GM19372 (cell line): ENCODE data around the gene F7.
"Not testable (repeated sequence)": the region's sequence is repeated elsewhere in the genome, so short reads cannot be mapped to it uniquely, and the experiment has no call there.

ENCODE experiments used
- ATAC-seq: cut with Tn5 transposase; IDR thresholded peaks from one replicate; pipeline ENCODE4 v1.9.1; 2021; ENCODE audit warnings: mild to moderate bottlenecking, low read depth, moderate library complexity; ENCODE audit not compliant: unreplicated experiment

The F7 gene

GRCh38 chr13:113150550-113151365 lies 45.2 kb downstream of the F7 start:
- no peak for ATAC-seq

DNA sequence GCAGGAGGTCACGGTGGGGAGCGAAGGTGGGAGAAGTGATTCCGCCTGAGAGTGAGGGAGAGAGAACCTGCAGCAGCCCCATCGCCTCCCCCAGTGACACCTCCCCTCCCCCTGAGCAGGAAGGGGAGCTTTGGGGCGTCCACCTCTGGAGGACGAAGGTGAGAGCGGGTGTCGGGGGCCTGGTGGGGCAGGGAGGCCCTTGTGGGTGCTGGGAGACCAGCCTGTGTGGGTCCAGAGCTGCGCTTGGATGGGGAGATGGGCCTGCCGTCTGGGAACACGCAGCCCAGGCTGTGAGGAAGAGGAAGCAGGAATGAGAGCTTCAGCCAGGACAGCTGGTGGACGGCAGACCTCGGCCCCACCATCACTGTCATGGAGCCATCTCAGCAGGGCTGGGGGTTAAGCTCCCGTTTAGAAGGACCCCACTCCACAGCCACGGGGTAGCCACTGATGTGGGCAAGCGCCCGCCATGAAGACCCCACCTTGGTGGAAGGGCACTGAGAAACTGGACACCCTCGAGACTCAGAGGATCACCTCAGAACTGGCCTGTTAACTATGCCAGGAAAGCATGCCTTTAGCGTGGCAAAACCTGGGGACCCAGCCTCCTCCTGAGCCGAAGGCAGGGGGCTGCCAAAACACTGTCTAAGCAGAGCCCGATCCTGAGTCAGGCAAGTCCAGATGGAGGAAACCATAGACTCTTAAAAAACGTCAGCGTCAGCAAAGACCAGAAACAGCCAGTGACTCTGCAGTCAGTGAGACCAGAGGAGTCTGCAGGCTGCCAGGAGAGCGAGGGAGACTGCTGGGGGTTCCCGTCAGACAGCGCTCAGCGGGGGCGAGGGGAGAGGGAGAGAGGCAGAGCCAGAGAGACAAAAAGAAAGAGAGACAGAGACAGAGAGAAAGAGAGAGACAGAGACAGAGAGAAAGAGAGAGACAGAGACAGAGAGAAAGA lies 46.4 kb downstream of the F7 start:
- ATAC-seq = no peak

GRCh38 chr13:113152691-113152983 lies 47.0 kb downstream of the F7 start:
- no peak for ATAC-seq

DNA sequence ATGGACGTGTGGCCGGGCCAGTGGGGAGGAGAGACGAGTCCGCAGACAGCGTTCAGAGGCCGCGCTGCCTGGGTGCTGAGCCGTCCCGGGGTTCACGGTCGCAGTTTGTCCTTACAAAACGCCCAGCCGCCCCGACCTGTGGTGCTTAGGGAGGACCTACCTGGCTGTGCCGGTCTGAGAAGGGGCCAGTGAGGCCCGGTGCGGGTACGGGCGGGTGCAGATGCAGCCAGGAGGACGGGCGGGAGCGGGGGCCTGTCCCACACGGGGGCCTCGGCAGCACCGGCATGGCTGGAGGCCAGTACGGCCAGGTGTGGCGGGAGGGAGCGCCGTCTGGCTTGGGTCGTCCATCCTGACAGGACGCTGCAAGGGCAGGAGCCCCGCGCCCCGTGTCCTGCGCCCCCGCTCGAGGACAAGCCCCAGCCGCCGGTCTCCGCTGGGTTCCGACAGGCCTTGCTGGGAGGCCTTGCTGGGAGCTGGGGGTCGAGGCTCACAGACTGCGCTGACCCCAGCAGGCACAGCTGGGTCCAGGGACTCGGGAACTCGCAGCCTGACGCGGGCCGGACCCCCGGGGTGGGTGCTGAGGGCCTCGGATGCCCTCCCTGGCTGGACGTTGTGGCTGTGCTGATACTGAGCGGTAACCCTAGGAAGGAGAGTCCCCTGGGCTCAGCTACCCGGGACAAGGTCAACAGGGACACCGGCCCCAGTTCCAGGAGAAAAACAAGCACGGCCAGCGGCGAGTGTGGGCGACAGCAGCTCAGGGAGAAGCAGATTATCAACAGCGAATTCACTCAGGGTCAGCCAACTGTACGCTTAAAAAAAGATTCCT lies 47.6 kb downstream of the F7 start:
- peak; percentile 31 for ATAC-seq

DNA sequence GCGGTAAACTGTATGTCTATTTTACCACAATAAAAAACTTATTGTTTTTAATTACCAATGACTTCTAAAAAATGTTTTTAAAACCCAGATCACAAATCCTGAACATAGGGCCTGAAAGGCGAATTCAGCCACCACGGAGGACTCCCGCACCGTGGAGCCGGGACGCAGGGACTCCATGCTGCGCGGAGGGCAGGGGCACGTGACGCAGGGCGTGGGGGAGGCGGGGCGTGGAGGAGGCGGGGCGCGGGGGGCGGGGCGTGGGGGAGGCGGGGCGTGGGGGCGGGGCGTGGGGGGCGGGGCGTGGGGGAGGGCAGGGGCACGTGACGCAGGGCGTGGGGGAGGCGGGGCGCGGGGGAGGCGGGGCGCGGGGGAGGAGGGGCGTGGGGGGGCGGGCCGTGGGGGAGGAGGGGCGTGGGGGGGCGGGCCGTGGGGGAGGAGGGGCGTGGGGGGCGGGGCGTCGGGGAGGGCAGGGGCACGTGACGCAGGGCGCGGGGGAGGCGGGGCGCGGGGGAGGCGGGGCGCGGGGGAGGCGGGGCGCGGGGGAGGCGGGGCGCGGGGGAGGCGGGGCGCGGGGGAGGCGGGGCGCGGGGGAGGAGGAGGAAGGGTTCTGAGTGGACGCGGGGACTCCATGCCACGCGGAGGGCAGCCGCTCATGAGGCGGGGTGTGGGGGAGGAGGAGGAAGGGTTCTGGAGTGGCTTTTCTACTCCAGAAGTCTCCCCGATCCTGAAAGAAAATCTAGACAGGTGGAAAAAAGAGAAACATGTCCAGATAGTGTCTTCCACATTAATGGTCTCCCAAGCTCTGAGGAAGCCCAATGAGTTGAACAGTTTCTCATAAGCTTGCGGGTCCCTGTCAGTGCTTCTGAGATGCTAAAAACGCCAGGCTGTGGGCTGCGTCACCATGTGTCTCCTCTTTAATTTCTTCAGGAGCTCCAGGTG lies 48.5 kb downstream of the F7 start:
- ATAC-seq = peak; percentile 76

DNA sequence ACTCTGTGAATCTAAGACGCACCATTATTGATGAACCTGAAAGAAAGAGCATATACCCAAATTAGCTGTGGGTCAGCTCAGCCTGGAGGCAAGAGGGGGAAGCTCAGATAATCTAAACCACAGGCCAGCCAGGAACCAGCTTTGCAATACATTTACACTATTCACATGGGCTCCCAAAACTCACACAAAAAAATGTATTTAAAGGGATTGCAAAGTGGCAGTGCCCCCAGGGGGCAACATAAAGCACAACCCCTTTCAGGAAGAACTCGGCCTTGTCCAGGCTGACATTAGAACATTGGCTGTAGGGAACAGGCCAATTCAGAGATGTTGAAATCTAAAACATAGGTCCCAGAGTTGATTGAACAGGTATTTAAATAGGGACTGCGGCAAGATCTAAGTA lies 49.6 kb downstream of the F7 start:
- no peak for ATAC-seq

GRCh38 chr13:113155982-113156655 lies 50.5 kb downstream of the F7 start:
- ATAC-seq = no peak

GRCh38 chr13:113157206-113157928 lies 51.8 kb downstream of the F7 start:
- ATAC-seq = no peak

DNA sequence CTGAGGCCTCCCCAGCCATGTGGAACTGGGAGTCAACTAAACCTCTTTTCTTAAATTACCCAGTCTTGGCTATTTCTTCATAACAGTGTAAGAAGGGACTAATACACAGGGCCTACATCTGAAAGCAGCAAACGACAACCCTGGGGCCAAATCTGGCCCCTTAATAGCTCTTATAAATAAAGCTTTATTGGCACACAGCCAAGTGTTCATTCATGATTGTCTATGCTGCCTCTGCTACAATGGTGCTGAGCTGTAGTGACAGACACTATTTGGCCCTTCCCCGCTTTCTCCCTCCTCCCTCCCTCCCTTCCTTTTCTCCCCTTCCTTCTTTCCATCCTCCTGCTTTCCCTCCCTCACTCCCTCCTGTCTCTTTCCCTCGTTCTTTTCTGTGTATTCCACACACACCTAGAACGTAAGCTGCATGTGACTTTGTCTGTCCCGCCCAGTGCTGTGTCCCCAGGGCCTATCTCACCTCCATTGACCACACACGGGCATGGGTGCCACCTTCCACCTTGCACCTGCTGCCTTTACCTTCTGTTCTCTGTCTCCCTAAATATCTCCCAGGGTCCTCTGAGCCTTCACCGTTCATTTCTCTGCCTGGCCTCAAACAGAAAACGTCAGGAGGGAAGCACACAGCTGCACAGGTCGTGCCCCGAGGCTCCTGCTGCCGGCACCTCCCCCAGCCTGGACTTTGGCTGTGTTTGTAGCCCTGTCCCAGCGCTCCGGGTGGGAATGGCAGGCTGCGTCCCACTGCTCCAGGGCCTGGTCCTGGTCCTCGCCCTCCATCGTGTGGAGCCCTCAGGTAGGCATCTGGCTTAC lies 52.5 kb downstream of the F7 start, which contains the start of gene PROZ:
Gene PROZ, plus strand, starts transcription at position 720 of the 819 bp plus-strand sequence. Its CDS starts 13 bp downstream, at position 733.
- no peak for ATAC-seq

DNA sequence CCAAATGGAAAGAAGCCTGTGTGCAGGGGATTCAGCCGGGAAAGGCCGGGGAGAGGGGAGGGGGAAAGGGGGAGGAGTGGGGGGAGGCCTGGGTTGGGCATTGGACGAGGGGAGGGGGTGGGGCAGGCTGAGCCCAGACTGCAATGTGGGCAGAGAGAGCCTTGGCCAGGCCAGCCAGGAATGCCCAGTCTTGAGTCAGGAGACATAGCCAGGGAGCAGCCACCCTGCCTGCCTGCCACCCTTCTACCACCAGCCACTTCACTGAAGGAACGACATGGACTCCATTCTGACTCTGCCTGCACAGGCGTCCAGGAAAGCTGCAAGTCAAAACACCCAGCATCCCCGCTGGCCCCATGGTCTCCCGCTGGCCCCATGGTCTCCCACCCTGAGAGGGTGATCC lies 53.4 kb downstream of the F7 start:
- no peak for ATAC-seq

GRCh38 chr13:113159701-113160100 lies 54.1 kb downstream of the F7 start:
- no peak for ATAC-seq

- ATAC-seq = no peak
These were observed 55.4 kb downstream of the F7 start for GRCh38 chr13:113160983-113161382.

DNA sequence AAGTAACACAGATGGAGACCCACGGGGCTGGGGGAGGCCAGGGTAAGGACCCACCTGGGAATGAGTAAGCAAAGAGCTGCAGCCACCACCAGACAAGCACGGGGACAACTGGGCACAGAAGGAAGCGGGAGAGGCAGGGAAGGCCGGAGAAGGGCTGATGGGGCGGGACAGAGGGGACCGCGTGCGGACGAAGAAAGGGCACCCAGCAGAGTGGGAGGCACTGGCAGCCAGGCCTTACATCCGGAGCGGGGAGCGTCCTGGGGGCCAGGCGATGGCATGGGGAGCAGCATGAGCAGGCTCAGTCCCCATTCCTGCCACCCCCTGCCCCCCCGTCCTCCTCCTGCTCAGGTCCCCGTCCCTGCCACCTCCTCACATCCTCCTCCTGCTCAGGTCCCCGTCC lies 55.8 kb downstream of the F7 start:
- no peak for ATAC-seq

DNA sequence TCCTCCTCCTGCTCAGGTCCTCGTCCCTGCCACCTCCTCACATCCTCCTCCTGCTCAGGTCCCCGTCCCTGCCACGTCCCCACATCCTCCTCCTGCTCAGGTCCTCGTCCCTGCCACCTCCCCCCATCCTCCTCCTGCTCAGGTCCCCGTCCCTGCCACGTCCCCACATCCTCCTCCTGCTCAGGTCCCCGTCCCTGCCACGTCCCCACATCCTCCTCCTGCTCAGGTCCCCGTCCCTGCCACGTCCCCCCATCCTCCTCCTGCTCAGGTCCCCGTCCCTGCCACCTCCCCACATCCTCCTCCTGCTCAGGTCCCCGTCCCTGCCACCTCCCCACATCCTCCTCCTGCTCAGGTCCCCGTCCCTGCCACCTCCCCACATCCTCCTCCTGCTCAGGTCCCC lies 56.4 kb downstream of the F7 start:
- ATAC-seq = not testable (repeated sequence)

- ATAC-seq = no peak
These were observed 57.4 kb downstream of the F7 start for GRCh38 chr13:113162783-113163685.

- ATAC-seq = no peak
These were observed 58.9 kb downstream of the F7 start for GRCh38 chr13:113164492-113164891.

GRCh38 chr13:113166266-113166665 lies 60.7 kb downstream of the F7 start:
- no peak for ATAC-seq
